Thoracic aorta (tissue), 2 donors: ENCODE data around the gene SLC9A7. TPM values are rescaled to one million over a fixed set of nuclear protein-coding genes. Genes with fewer than 3 reads are reported as not detected.

Source experiments
- ATAC-seq: fragments of 150-250 bp; one replicate; pipeline ENCODE4 v1.8.0; 2017; ENCODE audit warnings: low read depth; ENCODE audit not compliant: insufficient number of reproducible peaks, low FRiP score
- DNase-seq: peaks from one replicate; pipeline ENCODE4 v3.0.0-alpha.2; 2020; ENCODE audit warnings: low spot score
- H3K27ac ChIP-seq, 2 donors: fragments of 200-600 bp; sonication (generic); 1 replicate in 1 of 2; 2 replicates in 1 of 2; pipeline ENCODE4 v1.5.1; 2016; ENCODE audit warnings: mild to moderate bottlenecking in 2 of 2, moderate library complexity in 2 of 2
- H3K27me3 ChIP-seq: fragments of 200-600 bp; sonication (generic); replicated peaks from 2 replicates; pipeline ENCODE4 v1.6.0; 2016; ENCODE audit warnings: mild to moderate bottlenecking; ENCODE audit not compliant: insufficient read depth
- H3K36me3 ChIP-seq: fragments of 200-600 bp; sonication (generic); one replicate; pipeline ENCODE4 v1.5.1; 2016
- H3K4me1 ChIP-seq, 2 donors: fragments of 200-600 bp; sonication (generic); 1 replicate in 1 of 2; 2 replicates in 1 of 2; pipeline versions ENCODE4 v1.5.1 to v1.6.0; 2016; ENCODE audit warnings: low read depth in 2 of 2, mild to moderate bottlenecking in 1 of 2; ENCODE audit not compliant: control insufficient read depth in 1 of 2
- H3K4me3 ChIP-seq: fragments of 200-600 bp; sonication (generic); 2 replicates; pipeline ENCODE4 v1.5.1; 2016; ENCODE audit warnings: mild to moderate bottlenecking
- H3K9me3 ChIP-seq: fragments of 200-600 bp; sonication (generic); 2 replicates; pipeline ENCODE4 v1.5.1; 2016
- total RNA-seq, 2 donors: library from RNA; depleted of rRNA; stranded (reverse); fragments of >200 nt; gene quantifications; one replicate each; pipeline versions ENCODE4 v1.1.0 to v1.2.3, GENCODE V29; 2016
- TF ChIP-seq, protein P1 (sequence below): fragments of 200-600 bp; sonication (generic); IDR thresholded peaks from one replicate; pipeline ENCODE4 v1.5.1; 2019; ENCODE audit warnings: antibody characterized with exemption

Gene SLC9A7
- total RNA-seq, 2 donors from 2014 or later: 6.7 to 12.2 TPM

DNA sequence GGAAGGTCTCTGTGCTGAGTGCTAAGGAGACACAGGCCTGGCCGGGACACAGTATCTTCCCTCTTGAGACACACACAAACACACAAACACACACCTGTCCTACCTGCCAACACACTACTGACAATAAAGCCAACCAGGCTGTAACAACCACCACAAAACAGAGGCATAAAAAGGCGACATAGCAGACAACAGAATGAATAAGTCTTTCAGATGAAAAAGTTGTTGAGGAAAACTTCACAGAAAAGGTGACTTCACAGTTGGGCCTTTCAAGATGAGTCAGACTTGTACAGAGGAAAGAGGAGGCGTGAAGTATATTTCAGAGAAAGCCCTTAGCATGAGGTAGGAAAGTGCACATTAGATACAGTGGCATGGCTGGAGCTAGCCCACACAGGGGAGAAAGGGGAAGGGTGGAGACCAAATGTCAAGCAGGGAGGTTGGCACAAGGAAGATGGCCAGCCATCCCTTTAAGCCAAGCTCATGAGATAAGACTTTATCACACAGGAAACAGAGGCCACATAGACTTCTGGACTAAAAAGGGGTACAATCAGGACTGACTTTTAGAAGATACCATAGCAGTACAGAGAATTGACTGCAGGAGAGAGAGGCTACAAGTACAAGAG, 54.0 kb downstream of the SLC9A7 start:
- ATAC-seq: no peak
- Histone ChIP-seq H3K9me3 (no peaks in the 10 kb centered on the region), H3K27me3 (no peaks in the 10 kb centered on the region), H3K36me3 (no peaks in the 10 kb centered on the region), H3K4me3 (no peak overlapping the region), H3K27ac (no peak overlapping the region), H3K4me1 (no peaks in the 10 kb centered on the region)
- TF ChIP-seq, protein P1, sequence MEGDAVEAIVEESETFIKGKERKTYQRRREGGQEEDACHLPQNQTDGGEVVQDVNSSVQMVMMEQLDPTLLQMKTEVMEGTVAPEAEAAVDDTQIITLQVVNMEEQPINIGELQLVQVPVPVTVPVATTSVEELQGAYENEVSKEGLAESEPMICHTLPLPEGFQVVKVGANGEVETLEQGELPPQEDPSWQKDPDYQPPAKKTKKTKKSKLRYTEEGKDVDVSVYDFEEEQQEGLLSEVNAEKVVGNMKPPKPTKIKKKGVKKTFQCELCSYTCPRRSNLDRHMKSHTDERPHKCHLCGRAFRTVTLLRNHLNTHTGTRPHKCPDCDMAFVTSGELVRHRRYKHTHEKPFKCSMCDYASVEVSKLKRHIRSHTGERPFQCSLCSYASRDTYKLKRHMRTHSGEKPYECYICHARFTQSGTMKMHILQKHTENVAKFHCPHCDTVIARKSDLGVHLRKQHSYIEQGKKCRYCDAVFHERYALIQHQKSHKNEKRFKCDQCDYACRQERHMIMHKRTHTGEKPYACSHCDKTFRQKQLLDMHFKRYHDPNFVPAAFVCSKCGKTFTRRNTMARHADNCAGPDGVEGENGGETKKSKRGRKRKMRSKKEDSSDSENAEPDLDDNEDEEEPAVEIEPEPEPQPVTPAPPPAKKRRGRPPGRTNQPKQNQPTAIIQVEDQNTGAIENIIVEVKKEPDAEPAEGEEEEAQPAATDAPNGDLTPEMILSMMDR: no peak
- DNase-seq: no peak

DNA sequence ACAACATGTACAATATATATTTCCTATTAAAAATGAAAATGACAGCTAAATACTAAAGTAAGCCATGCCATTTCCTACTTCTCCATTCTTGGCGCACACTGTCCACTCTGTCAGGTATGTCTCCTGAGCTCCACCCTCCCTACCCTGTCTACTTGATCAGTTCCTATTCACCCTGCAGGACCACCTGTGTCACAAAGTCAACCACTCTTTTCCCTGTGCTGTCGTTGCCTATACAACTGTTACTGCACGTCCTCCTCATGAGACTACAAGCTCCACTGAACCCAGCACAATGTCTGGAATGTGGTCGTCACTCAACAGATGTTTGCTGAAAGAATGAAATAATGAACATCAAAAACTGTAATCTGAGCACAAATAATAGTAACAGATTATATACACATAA, 54.9 kb downstream of the SLC9A7 start:
- Histone ChIP-seq H3K27ac (no peak overlapping the region), H3K4me1 (no peaks in the 10 kb centered on the region), H3K4me3 (no peak overlapping the region), H3K36me3 (no peaks in the 10 kb centered on the region), H3K9me3 (no peaks in the 10 kb centered on the region), H3K27me3 (no peaks in the 10 kb centered on the region)
- ATAC-seq (no peak), DNase-seq (no peak)
- TF ChIP-seq, protein P1: no peak

DNA sequence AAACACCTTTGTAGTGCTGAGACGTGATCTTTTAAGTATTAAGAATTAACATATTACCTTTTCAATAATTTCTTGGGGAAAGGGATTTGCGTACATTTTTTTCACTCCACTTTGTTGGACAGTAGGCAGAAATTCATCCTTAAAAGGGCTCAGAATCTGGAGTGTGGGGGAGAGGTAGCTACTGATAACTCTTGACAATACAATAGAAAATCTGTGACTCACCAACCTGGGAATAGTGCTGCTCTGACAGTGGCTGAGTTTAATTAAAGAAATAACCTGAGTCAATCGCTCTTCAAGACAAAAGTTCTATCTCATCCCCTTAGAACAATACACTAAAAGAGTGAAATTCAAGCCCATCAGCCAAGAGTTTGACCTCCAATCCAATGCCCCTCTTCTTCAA, 60.2 kb downstream of the SLC9A7 start:
- Histone ChIP-seq H3K27me3 (no peaks in the 10 kb centered on the region), H3K4me1 (no peaks in the 10 kb centered on the region), H3K4me3 (no peak overlapping the region), H3K27ac (no peak overlapping the region), H3K36me3 (no peaks in the 10 kb centered on the region), H3K9me3 (no peaks in the 10 kb centered on the region)
- TF ChIP-seq, protein P1: no peak
- ATAC-seq: no peak
- DNase-seq: no peak

DNA sequence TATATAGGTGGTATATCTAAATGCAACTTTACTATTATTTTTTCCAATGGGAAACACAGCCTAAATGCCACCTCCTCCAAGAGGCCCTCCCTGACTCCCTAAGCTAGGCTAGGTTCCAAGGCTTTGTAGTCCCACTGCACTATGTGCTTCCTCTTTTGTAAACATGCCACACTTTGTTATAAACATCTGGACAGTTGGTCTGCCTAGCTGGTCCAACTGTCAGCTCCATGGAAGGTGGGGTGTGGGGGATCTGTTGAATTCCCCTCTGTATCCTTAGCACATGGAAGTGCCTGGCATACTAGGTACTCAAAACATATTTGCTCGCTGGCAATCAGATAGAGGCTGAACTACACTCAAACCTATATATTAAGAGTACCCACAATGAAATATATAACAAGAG, 63.4 kb downstream of the SLC9A7 start:
- DNase-seq: no peak
- ATAC-seq: no peak
- H3K4me3 ChIP-seq: no peak overlapping the region
- H3K9me3 ChIP-seq: no peaks in the 10 kb centered on the region
- H3K36me3 ChIP-seq: no peaks in the 10 kb centered on the region
- H3K27ac ChIP-seq: no peak overlapping the region
- TF ChIP-seq, protein P1: no peak
- no peaks in the 10 kb centered on the region for H3K4me1 ChIP-seq
- H3K27me3 ChIP-seq: no peaks in the 10 kb centered on the region

DNA sequence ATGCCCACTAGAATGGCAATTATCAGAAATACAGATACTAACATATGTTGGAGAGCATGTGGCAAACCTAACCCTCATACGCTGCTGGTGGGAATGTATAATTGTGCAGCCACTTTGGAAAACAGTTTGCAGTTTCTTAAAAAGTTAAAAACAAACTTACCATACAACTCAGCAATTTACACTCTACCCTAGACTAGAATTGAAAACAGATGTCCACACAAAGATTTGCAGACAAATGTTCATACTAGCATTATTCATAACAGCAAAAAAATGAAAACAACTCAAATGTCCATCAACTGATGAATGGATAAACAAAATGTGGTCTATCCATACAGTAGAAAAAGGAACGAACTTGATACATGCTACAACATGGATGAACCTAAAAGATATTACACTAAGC, 64.4 kb downstream of the SLC9A7 start:
- Histone ChIP-seq H3K27ac (no peak overlapping the region), H3K4me3 (no peak overlapping the region), H3K36me3 (no peaks in the 10 kb centered on the region), H3K4me1 (no peaks in the 10 kb centered on the region), H3K9me3 (no peaks in the 10 kb centered on the region), H3K27me3 (no peaks in the 10 kb centered on the region)
- ATAC-seq (no peak), DNase-seq (no peak)
- TF ChIP-seq, protein P1: no peak
